ENCODE data around the gene SIVA1.
"Not testable (repeated sequence)": the region's sequence is repeated elsewhere in the genome, so short reads cannot be mapped to it uniquely, and the experiment has no call there.

The SIVA1 gene

DNA sequence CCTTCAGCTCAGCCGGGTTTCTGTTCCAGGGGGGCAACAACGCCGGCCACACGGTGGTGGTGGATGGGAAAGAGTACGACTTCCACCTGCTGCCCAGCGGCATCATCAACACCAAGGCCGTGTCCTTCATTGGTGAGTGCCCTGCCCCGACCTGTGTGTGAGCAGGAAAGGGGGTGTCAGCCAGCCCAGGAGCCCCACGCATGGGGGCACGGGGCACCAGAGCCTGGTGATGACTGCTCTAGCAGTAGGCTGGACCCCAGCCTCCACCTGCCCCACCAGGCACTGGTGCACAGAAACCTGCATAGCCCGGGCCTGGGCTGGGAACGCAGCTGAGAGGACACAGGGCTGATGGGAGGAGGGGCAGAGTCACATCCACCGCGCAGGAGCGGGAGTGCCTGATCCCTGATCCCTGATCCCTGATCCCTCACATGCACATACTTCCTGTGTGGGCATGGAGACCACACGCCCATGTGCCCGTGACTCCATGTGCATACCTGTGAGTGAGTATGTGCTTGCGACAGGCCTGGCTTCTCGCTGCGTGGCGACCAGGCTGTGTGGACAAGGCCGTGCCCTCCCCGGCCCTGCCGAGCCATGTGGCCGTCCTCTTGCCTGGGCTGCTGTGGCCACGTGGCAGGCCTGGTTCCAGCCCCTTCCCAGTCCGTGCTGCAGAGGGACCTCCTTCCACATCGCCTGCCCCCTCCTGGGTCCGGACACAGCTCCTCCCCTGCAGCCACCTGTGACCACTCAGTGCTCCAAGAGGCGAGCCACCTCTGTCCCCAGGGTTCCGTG is 17.8 kb upstream of the SIVA1 start:
- DNase-seq (ENCODE audit: low read depth in 3 of 3) = no peak

DNA sequence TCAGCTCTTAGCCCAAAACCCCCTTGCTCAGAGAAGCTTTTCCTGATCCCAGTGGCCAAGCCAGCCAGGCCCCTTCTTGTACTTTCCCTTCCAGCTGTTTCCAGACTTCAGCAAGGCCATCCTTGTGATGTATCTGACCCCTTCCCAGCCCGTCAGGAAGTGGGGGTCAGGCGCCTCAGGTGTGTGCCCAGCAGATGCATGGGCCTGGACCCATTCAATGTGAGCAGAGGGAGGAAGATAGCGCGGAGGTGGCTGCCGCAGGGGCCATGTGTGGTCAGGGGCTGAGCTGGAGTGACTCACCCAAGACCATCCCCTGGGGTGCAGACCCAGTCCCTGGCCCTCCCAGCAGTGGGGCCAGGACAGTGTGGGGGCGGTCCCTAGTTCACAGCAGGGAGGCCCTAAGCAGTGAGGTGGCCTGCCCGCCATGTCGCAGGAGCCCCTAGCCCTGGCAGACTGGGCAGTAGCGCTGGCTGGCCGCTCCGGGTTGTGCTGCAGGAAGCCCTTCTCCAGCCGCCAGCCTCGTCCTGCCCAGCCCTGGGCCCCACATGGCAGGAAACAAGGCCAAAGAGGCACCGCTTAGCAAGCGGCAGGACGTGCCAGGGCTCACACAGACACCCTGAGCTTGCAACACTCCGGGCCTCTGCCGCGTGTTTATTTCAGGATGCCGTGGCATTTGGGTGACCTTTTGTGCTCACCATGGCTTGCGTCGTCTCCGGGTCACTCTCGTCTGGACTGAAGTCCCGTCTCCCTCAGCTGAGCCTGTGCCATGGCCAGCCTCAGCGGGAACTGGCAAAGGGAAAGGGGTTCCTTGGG is 16.9 kb upstream of the SIVA1 start:
- DNase-seq (ENCODE audit: low read depth in 3 of 3) = no peak

DNA sequence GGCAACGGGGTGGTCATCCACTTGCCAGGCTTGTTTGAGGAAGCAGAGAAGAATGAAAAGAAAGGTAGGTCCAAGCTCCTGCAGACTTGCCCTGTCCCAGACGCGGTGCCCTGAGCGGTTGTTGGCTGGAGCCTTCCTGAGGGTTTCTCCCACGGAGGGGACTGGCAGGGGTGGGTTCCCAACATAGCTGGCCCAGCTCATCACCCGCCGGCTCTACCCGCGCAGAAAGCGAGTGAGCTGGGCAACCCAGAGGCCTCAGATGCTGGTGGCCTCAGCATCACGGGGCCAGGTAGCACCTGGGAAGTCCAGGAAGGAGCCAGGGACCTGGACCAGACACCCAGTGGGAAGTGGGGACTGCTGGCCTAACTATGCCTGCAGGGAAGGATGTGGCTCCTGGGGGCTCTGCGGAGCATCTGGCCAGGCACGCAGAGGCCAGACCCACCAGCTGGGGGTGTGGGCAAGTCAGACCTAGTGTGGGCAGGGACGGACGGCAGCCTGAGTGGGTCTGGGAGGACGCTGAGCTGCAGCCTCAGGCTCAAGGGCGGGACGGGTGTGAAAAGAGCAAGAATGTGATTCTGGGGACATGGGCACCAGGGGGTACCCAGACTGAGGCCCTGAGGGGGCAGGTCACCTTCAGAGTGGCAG is 14.4 kb upstream of the SIVA1 start:
- no peak for DNase-seq (ENCODE audit: low read depth in 3 of 3)

DNA sequence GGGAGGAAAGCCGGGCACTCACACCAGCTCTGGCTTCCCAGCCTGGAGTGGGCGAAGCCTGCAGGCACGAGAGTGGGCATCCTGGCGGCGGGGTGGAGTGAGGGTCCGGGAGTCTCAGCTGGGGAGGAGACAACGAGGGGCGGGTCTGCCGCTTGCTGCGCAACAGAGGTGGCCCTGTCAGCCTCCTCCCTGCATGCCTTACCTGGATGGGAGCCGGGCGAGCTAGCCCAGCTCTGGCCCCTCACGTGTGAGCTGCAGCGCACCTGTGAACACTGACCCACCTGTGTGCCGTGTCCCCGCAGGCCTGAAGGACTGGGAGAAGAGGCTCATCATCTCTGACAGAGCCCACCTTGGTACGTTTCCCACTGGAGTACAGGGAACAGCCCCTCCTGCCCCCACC is 13.9 kb upstream of the SIVA1 start:
- no peak for DNase-seq (ENCODE audit: low read depth in 3 of 3)

DNA sequence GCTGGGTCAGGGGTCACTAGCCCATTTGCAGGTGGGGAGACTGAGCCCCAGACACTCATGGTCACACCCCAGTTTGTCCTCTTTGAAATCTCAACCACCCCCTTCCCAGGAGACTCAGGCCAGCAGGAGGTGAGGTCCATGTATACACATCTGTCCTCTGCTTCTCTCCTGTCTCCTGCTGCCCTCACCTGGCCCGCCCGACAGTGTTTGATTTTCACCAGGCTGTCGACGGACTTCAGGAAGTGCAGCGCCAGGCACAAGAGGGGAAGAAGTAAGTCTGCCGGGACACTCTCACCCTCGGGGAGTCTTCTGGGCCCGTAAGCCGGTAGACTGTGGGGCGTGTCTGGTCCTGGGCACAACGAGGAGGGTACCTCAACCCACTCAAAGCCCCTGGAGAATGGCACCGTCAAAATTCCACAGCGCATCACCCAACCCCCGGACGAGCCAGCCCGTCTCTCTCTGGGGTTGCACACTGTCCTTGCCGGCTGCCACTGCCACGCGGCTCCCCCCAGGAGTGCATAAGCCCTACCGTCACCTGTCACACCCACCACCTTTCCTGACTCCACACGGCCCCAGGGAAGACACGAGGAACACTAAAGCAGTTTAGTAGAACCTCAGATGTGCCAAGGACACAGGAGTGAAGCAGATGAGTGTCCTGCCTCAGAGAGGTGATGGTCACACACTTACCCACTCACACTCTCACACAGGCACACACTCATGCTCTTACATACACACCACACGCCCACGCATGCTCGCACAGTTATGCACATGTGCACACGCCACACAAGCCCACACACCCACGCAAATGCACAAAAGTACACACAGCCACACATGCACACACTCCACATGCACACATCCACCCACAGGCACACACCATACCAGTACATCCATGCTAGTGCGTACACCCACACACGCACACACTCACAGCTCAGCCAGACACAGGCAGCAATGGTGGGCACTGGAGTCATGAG is 13.1 kb upstream of the SIVA1 start:
- DNase-seq (ENCODE audit: low read depth in 3 of 3) = no peak

DNA sequence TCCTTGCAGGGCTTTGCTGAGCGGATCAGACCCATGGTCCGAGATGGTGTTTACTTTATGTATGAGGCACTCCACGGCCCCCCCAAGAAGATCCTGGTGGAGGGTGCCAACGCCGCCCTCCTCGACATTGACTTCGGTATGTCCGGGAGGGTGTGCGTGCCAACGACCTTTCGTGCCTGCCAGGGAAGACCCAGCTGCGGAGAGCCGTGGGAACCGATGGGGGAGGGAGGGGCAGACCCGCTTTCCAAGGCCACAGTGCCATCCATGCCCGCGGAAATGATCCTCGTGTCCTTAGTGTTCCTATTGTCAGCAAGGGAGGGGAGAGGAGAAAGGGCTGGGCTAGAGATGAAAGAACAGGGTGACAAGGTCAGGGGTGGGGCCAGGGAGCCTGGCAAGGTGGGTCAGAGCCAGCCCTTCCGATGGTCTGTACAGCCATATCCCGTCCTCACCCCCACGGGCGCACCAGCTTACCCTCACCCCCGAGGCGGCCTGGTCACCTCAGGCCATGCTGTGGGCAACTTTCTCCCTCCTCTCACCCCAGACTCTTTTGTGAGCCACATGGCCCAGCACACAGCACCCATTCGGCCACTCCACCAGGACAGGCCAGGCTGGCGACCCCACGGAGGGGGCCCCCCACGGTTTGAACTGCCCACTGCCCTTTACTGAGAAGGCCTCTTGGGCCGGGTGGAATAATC is 11.7 kb upstream of the SIVA1 start:
- no peak for DNase-seq (ENCODE audit: low read depth in 3 of 3)

DNA sequence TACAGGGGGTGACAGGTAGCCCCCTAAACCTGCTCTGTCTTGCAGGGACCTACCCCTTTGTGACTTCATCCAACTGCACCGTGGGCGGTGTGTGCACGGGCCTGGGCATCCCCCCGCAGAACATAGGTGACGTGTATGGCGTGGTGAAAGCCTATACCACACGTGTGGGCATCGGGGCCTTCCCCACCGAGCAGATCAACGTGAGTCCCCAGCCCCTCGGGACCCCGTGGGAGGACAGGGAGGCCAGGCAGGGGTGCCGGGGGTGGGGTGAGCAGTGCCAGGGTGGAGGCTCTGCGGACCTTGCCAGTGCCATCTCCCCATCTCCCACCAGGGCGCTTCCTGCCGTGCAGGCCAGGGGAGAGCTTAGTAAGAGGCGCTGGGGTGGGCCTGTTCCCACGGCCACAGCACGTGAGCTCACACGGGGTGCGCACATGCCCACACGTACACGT is 11.1 kb upstream of the SIVA1 start:
- no peak for DNase-seq (ENCODE audit: low read depth in 3 of 3)

DNA sequence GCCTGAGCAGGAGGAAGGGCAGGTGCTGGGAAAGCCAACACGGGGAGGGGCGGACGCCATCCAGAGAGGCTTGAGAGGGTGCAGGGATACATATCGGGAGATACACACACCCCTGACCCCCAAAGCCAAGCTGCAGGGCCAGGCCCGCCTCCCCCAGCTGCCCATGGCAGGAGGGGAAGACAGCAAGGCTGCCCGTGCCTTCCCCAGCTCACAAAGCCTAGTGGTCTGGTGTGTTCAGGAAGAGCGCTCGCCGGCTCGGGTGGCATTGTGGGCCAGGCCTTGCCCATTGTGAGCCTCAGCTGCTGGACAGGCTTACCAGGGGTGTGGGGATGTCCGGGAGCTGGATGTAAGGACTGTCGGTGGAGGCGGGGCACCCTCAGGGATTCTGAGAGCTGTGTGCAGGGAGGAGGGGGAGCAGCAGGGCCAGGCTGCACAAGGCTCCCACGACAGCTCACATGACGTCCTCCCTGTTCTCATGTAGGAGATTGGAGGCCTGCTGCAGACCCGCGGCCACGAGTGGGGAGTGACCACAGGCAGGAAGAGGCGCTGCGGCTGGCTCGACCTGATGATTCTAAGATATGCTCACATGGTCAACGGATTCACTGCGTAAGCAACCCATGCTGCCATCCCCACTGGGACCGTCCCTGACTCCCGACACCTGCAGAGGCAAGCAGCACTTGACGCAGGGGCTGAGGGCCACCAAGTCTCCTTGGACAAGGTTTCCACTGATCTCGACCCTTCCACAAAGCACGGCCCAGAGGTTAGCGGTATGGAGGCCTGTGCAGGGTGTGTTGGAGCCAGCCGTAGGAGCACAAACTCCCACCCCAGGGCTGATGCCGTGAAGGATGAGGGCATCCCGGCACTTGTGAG is 10.1 kb upstream of the SIVA1 start:
- no peak for DNase-seq (ENCODE audit: low read depth in 3 of 3)

DNA sequence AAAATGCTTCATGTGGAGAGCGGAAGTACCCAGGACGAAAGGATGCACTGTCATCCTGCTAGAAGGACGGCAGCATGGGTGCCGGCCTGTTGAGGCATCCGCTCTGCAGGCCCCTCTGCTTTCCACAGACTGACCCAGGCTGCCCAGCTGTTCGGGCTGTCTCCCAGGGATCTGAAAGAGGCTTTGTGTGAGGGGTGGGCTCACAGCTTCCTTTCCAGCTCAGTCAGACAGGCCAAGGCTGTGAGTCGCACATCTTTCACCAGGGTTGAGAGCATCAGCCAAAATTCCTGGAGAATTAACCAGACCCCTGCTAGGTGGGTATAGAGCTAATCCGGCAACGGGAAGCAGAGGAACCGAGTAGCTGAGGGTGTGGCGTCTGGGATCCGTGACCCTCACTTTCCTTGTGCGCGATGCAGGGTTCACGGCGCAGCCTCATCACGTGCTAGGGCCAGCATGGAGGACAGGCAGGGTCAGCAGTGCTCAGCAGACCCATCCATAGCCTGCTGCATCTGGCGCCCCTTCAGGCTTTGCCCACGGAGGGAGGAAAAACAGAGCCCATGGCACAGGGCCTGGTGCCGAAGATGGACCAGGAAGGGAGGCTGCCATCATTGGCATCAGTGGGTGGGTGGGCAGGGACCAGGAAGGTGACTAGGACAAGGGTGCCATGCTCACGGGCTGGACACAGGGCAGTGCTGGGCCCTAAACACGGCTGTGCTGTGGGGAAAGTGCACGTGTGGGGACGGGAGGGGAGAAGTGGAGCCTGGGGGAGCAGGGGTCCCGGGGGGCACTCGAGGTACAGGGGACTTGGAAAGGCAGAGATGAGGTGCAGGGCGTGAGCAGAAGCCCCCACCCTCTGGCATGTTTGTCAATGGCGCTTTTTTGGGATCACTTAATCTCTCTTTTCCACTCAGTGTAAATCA is 9.2 kb upstream of the SIVA1 start:
- DNase-seq (ENCODE audit: low read depth in 3 of 3) = no peak

DNA sequence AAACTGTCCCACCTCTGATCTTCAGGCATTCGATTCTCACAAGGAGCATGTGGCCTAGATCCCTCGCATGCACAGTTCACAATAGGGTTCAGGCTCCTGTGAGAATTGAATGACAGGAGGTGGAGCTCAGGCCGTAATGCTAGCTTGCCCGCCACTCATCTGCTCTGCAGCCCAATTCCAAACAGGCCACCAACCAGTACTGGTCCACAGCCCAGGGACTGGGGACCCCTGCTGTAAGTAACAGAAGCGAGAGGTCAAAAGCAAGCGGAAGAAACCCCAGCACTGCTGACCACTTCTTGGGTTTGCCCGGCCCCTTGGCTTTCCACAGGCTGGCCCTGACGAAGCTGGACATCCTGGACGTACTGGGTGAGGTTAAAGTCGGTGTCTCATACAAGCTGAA is 8.5 kb upstream of the SIVA1 start:
- DNase-seq (ENCODE audit: low read depth in 3 of 3) = no peak

DNA sequence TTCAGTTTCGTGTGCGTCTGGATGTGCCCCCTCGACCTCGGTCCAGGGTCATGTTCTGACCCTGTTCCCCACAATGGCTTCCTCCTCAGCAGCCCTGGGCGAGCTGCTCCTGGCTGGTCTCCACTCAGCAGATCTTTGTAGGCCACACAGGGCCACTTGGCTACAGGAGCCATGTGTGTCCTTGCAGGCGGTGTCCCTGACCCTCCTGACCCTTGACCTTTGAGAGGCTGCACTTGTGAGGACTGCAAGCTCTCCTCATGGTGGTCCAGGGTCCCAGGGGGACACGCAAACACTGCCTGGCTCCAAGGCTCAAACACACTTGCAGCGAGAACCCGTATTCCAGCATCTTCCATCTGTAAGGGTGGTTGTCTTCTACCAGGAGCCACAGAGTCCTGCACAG is 7.5 kb upstream of the SIVA1 start:
- no peak for DNase-seq (ENCODE audit: low read depth in 3 of 3)

DNA sequence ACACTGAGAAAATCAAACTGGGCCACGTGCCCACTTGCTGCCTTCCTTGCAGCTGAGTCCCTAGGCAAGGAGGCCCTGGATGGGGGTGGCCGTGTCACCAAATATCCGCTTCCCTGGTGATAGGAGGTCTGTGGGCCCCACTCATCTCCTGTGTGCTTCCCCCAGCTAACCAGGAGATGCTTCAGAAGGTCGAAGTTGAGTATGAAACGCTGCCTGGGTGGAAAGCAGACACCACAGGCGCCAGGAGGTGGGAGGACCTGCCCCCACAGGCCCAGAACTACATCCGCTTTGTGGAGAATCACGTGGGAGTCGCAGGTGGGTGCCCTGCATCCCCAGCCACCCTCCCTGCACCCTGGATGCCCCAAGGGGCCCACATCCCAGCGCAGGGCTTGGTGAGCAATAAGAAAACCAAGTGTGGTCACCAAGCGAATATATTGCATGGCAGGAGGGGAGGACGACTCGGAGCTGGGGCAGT is 6.8 kb upstream of the SIVA1 start:
- DNase-seq (ENCODE audit: low read depth in 3 of 3) = no peak

DNA sequence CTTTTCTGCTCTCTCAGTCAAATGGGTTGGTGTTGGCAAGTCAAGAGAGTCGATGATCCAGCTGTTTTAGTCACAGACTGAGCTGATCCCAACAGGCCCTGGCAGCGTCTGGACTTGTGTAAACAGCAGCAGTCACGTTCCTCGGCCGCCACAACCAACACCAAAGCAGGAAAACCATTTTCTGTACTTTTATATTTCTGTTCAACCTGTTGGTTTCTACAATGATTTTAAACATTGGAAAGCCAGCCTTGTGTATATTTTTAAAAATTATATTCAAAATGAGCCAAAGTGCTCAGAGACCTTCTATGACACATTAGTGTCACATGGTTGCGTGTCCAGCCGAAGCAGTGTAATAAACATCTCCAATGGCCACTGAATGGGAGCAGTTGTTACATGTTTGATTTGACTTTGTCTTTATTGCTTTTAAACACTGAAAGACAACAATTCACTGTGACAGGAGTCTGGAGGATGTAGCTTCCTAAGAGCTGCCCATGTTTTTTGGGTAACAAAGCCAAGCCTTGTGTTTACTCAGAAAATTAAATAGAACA is 5.9 kb upstream of the SIVA1 start:
- no peak for DNase-seq (ENCODE audit: low read depth in 3 of 3)

DNA sequence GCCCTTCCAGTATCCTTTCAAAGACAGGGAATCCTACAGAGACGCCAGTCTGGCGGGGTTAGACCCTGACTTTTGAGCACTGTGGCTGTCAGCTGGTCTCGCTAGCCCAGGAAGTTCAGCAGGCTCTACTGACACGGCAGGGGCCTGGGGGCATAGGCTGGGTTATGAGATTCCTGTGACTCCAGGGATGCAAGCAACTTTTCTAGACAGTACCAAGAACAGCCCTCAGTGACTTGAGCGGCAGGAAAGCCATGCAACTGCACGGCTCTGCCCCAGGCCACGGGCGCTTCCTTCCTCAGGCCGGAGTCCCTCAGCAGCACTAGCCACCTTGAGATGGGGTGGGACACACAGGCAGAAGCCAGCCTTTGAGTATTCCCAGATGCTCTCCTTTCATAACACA is 5.1 kb upstream of the SIVA1 start:
- no peak for DNase-seq (ENCODE audit: low read depth in 3 of 3)

DNA sequence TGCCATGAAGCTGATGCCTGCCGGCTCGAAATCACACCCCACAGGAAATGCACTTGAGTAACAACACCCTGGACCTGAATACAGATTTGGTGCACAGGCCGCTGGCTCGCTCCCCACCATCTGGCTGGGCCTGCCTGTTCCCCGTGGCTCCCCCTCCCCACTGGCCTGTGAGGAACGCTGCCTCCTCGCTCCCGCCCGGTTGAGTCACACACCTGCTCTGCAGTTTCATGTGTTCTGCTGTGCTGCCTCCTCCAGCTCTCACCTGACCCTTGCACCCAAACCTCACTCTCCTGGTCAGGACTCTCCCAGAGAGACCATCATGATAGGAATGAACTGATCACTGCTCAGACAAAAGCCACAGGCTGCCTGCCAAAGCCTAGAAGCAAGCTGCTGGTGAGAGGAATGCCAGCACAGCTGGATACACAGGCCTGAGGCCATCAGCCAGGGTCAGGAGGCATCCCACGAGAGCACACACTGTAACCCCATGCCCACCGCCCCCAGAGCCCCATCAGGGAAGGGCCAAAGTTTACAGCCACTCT is 3.8 kb upstream of the SIVA1 start:
- no peak for DNase-seq (ENCODE audit: low read depth in 3 of 3)

DNA sequence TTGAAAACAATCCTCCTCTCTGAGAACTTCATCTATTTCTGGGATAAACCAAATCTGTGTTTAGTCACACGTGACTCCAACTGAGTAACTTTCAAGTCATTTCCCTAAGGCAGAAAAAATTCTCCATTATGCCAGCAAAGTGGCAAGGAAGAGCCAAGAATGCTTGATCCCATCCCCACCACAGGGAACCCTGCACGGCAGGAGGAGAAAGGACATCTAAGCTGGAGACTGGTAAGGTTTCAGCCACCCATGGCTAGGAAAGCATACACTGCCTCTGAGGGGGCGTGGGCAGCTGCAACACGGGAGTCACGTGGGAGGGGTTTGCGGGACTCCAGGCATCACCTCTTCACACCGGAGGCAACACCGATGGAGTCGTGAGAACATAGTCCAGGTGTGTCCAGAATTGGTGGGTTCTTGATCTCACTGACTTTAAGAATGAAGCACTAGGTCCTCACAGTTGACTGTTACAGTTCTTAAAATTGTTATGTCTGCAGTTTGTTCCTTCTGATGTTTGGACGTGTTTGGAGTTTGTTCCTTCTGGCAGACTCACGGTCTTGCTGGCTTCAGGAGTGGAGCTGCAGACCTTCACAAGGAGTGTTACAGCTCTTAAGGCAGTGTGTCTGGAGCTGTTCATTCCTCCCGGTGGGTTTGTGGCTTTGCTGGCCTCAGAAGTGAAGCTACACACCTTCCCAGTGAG is 2.7 kb upstream of the SIVA1 start:
- no peak for DNase-seq (ENCODE audit: low read depth in 3 of 3)

DNA sequence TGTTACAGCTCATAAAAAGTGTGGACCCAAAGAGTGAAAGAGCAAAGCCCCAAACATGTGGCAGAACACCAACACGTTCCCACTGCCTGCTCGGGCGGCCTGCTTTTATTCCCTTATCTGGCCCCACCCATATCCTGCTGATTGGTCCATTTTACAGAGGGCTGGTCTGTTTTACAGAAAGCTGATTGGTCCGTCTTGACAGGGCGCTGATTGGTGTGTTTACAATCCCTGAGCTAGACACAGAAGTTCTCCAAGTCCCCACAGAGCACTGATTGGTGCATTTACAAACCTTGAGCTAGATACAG is 2.2 kb upstream of the SIVA1 start:
- not testable (repeated sequence) for DNase-seq (ENCODE audit: low read depth in 3 of 3)

All from stimulated activated CD4-positive, alpha-beta T cell treated with anti-CD3 and anti-CD28 coated beads, TNF-alpha, amount 100 ng/mL, for 4 hours (primary cell).